ENCODE data around the gene HOXC10. TPM values are rescaled to one million over a fixed set of nuclear protein-coding genes. Genes with fewer than 3 reads are reported as not detected.
A peak's percentile ranks its signal among the peaks of the same experiment; 100 is the strongest.

Gene HOXC10
- polyA plus RNA-seq, 1 donor (not counting 4 experiments of a cell fraction or from before 2014, with no cell fraction given): 14.1 TPM

DNA sequence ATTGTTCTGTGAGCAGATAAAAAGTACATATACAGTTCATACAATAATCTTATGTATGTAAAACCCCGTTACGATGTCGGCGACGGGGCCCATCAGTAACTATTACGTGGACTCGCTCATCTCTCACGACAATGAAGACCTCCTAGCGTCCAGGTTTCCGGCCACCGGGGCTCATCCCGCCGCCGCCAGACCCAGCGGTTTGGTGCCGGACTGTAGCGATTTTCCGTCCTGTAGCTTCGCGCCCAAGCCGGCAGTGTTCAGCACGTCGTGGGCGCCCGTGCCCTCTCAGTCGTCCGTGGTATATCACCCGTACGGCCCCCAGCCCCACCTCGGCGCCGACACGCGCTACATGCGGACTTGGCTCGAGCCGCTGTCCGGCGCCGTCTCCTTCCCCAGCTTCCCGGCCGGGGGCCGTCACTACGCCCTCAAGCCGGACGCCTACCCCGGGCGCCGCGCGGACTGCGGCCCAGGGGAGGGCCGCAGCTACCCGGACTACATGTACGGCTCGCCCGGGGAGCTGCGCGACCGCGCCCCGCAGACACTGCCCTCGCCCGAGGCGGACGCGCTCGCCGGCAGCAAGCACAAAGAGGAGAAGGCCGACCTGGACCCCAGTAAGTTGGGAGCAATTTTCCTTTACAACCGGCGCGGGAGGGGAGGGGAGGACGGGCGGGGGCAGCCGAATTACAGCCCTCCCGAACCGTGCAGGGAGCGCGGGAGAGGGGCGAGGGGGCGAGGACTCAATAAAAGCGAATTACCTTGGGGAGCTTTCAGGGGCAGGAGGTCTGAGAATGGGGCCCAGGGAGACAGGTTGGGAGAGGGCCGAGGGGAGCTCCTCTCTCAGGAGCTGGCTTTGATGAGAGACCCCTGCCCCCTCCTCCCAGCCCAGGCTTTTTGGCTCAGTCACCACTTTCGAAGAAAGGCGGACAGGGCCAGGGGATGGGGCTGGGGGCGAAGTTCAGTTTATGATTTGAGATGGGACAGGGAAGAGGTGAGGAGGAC lies 15.5 kb downstream of the HOXC10 start, which contains the start of gene HOXC9:
HOXC9 (plus strand) TSS at position 46 of the 999 bp plus-strand sequence; CDS start at position 74, 28 bp downstream.
- Histone ChIP-seq H3K27me3 (ENCODE audit: control insufficient read depth, extremely low read depth, insufficient read depth, low read length) (no peaks in the 10 kb centered on the region), H3K79me2 (ENCODE audit: control insufficient read depth, insufficient read depth, low read length) (peaks cover 63% of the 10 kb centered on the region), H3K4me2 (ENCODE audit: control insufficient read depth, extremely low read depth, insufficient read depth, low read depth, low read length) (peak within 1 kb of the TSS; percentile 94), H3K36me3 (ENCODE audit: control insufficient read depth in 2 of 2, extremely low read depth in 1 of 2, insufficient read depth in 2 of 2, low read length in 2 of 2) (peaks cover 2 to 6% of the 10 kb centered on the region in 2 experiments), H3K9me3 (ENCODE audit: control insufficient read depth, low read depth, low read length) (no peaks in the 10 kb centered on the region), H3K4me1 (ENCODE audit: control insufficient read depth, extremely low read depth, insufficient read depth, low read length) (peaks cover 32% of the 10 kb centered on the region), H3K4me3 (ENCODE audit: control insufficient read depth in 2 of 3, extremely low read depth in 1 of 3, insufficient read depth in 2 of 3, low read depth in 1 of 3, low read length in 3 of 3) (peak within 1 kb of the TSS; percentile 80 to 96 (median 82)), H3K9me1 (ENCODE audit: control insufficient read depth, extremely low read depth, insufficient read depth, low read length) (no peaks in the 10 kb centered on the region), H3K9ac (ENCODE audit: control insufficient read depth, extremely low read depth, insufficient read depth, low read length) (peak within 1 kb of the TSS; percentile 98), H2AFZ (ENCODE audit: control insufficient read depth, low read length) (peak within 1 kb of the TSS; percentile 64), H4K20me1 (ENCODE audit: control insufficient read depth, extremely low read depth, insufficient read depth, low read length) (no peaks in the 10 kb centered on the region), H3K27ac (ENCODE audit: control insufficient read depth, insufficient read depth, low read length) (peak within 1 kb of the TSS; percentile 96)
- no peak for FAIRE-seq
- dilution Hi-C loops (cut with MboI; ENCODE audit: extremely low pct_ligation_motif_present, low sequenced_read_pairs): no loop called here
- TF ChIP-seq, protein P1, sequence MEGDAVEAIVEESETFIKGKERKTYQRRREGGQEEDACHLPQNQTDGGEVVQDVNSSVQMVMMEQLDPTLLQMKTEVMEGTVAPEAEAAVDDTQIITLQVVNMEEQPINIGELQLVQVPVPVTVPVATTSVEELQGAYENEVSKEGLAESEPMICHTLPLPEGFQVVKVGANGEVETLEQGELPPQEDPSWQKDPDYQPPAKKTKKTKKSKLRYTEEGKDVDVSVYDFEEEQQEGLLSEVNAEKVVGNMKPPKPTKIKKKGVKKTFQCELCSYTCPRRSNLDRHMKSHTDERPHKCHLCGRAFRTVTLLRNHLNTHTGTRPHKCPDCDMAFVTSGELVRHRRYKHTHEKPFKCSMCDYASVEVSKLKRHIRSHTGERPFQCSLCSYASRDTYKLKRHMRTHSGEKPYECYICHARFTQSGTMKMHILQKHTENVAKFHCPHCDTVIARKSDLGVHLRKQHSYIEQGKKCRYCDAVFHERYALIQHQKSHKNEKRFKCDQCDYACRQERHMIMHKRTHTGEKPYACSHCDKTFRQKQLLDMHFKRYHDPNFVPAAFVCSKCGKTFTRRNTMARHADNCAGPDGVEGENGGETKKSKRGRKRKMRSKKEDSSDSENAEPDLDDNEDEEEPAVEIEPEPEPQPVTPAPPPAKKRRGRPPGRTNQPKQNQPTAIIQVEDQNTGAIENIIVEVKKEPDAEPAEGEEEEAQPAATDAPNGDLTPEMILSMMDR (optimal IDR thresholded peaks at IDR 0.05 in 1 of 3, IDR thresholded peaks at IDR 0.05 in 1 of 3, conservative IDR thresholded peaks at IDR 0.05 in 1 of 3; ENCODE audit: extremely low read depth in 1 of 3, insufficient read depth in 2 of 3, low read length in 3 of 3): no peak
- no peak for TF ChIP-seq EZH2 (IDR thresholded peaks at IDR 0.05; ENCODE audit: low read length)
- DNase-seq (ENCODE audit: low read depth, low spot score): no peak

DNA sequence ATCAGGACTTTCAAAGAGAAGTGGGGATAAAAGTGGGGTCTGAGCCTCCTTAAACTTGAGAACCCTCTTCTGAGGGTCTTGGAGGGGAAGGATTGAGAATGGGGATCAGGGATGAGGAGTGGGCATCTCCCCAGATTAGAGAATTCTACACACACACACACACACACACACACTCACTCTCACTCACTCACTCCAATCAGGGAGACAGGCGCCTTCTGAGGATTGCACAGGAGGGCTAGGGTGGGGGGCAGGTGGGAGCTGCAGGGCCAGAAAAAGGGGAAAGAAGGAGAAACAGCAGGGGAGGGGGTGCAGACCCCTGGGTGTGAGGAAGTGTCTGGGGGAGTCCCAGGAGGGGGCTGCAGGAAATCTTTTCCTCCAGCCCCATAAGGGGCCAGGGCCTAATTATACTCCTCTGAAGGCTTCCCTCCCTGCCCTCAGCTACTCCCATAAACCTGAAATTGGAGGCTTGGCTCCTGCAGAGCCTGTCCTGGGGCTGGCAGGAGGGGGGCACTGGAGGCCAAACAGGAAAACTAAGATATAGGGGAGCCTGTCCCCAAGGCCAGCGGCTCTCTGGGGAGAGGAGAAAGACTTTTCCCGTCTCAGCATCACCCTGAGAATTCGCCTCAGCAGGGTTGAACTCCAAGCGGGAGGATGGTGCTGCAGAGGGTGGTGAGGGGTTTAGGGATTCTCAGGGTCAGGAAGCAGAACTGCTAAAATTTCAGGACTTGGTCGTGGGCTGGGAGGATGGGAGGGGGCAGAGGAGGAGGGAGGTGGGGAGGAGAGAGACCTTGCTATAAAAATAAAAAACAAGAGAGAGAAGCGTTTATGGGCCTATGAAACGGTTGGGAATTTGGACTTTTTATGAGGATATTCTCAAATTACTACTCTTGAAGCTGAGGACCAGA lies 16.6 kb downstream of the HOXC10 start:
- FAIRE-seq: no peak
- H3K4me3 ChIP-seq (ENCODE audit: control insufficient read depth in 2 of 3, extremely low read depth in 1 of 3, insufficient read depth in 2 of 3, low read depth in 1 of 3, low read length in 3 of 3): peak overlapping the region in 1 of 3 experiments; percentile 82
- no peaks in the 10 kb centered on the region for H3K9me3 ChIP-seq (ENCODE audit: control insufficient read depth, low read depth, low read length)
- no peak overlapping the region for H3K27ac ChIP-seq (ENCODE audit: control insufficient read depth, insufficient read depth, low read length)
- no peak for DNase-seq (ENCODE audit: low read depth, low spot score)
- H2AFZ ChIP-seq (ENCODE audit: control insufficient read depth, low read length): no peak overlapping the region
- H3K9ac ChIP-seq (ENCODE audit: control insufficient read depth, extremely low read depth, insufficient read depth, low read length): no peak overlapping the region
- peak overlapping the region; percentile 94 for H3K4me2 ChIP-seq (ENCODE audit: control insufficient read depth, extremely low read depth, insufficient read depth, low read depth, low read length)
- H3K27me3 ChIP-seq (ENCODE audit: control insufficient read depth, extremely low read depth, insufficient read depth, low read length): no peaks in the 10 kb centered on the region
- peaks cover 2 to 6% of the 10 kb centered on the region in 2 experiments for H3K36me3 ChIP-seq (ENCODE audit: control insufficient read depth in 2 of 2, extremely low read depth in 1 of 2, insufficient read depth in 2 of 2, low read length in 2 of 2)
- H3K4me1 ChIP-seq (ENCODE audit: control insufficient read depth, extremely low read depth, insufficient read depth, low read length): peaks cover 32% of the 10 kb centered on the region
- H3K9me1 ChIP-seq (ENCODE audit: control insufficient read depth, extremely low read depth, insufficient read depth, low read length): no peaks in the 10 kb centered on the region
- no peaks in the 10 kb centered on the region for H4K20me1 ChIP-seq (ENCODE audit: control insufficient read depth, extremely low read depth, insufficient read depth, low read length)
- no peak for TF ChIP-seq EZH2 (IDR thresholded peaks at IDR 0.05; ENCODE audit: low read length)
- TF ChIP-seq, protein P1 (optimal IDR thresholded peaks at IDR 0.05 in 1 of 3, IDR thresholded peaks at IDR 0.05 in 1 of 3, conservative IDR thresholded peaks at IDR 0.05 in 1 of 3; ENCODE audit: extremely low read depth in 1 of 3, insufficient read depth in 2 of 3, low read length in 3 of 3): no peak
- H3K79me2 ChIP-seq (ENCODE audit: control insufficient read depth, insufficient read depth, low read length): peaks cover 55% of the 10 kb centered on the region
- dilution Hi-C loops (cut with MboI; ENCODE audit: extremely low pct_ligation_motif_present, low sequenced_read_pairs): no loop called here

Data from keratinocyte (primary cell).